Epidermal melanocyte (primary cell): ENCODE data around the gene TEC.
A peak's percentile ranks its signal among the peaks of the same experiment; 100 is the strongest.
"Not testable (repeated sequence)": the region's sequence is repeated elsewhere in the genome, so short reads cannot be mapped to it uniquely, and the experiment has no call there.

Experiments
- DNase-seq: peaks from one replicate; pipeline ENCODE4 v3.0.0; 2011; ENCODE audit warnings: low spot score; ENCODE audit not compliant: insufficient read length

The TEC gene

GRCh38 chr4:48167538-48168263 is 101.9 kb downstream of the TEC start:
- no peak for DNase-seq

DNA sequence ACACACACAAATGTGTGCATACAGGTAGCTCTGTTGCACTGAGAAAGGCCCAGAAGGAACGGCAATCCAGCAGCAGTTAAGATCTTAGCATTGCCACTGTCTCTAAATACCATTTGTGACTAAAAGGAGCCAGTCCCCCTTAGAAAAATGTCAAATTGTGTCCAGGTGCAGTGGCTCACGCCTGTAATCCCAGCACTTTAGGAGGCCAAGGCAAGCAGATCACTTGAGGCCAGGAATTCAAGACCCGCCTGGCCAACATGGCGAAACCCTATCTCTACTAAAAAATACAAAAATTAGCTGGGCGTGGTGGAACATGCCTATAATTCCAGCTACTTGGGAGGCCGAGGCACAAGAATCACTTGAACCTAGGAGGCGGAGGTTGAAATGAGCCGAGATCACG is 105.1 kb downstream of the TEC start:
- DNase-seq = not testable (repeated sequence)

- DNase-seq = no peak
These were observed 105.9 kb downstream of the TEC start for GRCh38 chr4:48163746-48164145.

- no peak for DNase-seq
These were observed 107.5 kb downstream of the TEC start for GRCh38 chr4:48162162-48162561.

GRCh38 chr4:48157271-48157670 is 112.4 kb downstream of the TEC start:
- no peak for DNase-seq

DNA sequence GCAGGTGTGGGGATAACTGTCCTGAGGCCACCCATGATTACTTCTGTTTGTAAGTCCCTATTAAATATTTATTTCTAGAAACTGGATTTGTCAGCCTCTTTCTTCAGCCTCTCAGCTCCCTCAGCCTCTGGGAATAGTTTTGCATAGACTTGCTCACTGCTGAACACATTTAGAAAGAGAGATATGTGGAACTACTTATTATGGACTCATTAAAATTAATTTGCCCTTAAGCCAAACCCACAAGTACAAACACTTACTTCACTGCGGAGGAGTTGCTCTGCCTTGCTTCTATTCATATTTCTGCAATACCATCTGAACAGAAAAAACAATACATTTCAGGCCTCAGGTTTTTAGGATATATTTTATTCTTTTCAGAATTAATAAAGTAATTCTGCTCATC is 113.2 kb downstream of the TEC start:
- no peak for DNase-seq

DNA sequence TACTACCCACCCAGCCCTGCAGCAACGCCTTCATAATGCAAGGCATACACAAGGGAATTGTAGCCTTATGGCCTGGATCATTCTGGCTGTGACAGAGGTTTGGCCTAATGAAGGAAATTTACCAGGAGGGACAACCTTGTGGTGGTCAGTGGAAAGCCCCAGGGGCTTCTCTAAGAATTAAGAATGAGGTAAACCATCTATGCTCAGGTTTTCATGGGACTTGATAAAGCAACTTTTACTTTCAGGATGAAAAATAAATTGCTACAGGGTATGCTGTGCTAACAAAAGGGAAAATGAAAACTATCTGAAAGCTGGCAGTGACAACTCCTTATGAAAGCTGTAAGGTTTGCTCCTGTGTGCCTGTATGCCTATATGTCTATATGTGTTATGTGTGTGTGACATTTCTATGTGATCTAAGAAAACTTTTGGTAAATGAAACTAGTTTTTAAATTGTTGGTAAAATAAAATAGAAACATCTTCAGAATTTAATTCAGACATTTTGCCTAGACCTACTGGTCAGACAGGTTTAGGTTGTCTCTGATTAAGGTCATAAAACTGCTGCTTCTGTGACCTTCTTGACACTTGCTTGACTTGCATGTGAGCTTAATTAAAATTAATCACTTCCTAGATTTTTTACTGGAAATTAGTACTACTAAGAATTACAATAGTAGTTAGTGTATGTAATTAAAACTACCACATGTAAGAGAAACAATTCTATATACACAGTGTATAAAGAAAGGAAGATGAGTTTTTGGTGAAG is 115.7 kb downstream of the TEC start:
- DNase-seq = no peak

- DNase-seq = no peak
These were observed 117.4 kb downstream of the TEC start for GRCh38 chr4:48152259-48152658.

DNA sequence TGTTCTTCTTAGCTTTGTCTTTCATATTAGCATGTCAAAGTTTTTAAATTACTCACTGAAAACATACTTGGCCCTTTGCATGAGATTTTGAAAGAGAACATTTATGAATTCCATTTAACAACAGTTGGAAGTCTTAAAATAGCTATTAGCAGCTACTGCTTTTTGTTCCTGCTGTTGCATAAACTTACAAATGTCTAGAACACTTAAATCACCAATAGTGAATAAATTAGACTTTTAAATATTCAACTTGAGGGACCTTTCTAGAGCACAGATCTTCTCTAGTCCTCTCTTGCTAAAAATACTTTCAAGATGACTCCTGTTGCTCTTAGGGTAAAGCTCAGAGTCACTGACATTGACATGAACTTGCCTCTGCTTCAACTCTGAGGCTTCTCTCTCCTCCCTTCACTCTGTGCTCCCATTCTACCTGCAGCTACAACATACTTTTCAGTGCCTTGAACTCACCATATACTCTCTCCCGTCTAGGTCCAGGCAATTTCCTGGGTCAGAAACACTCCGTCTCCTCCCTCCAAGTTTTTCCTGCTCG is 119.7 kb downstream of the TEC start:
- no peak for DNase-seq

DNA sequence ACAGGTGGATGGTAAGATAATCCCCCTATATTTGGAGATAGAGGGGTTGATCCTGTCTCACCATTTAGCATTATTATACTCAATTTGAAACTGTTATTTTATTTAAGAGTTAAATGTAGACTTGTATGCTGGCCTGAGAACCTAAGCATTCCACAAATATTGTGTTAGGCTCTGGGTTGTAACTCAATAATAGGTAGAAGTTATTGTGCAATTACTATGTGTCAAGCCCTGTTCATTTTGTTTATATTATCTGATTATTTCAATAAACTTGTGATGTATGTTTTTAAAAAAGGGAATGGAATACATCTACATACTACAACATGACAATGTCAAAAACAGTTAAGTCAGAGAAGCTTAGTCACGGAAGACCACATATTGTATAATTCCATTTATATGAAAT is 122.0 kb downstream of the TEC start:
- no peak for DNase-seq

GRCh38 chr4:48141048-48141447 is 128.6 kb downstream of the TEC start:
- DNase-seq = peak; percentile 30

- DNase-seq = peak; percentile 22
These were observed 129.9 kb downstream of the TEC start for GRCh38 chr4:48139691-48140090.

DNA sequence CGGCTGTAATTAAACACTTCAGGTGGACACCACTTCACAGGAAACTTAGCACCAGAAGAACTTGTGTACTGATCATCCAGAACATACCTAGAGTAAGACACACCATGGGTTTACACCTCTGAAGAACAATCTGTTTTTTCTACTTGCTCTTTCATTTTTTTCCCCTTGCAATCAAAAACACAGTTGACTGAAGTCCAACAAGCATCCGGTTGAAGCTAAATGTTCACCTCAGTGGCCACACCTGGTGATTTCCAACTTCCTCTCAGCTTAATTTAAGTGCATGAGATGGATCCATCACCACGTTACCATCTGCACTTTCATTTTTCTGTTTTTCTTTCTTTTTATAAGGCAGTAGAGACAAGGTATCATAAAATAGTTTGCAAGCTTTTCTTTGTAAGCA is 130.7 kb downstream of the TEC start:
- no peak for DNase-seq

DNA sequence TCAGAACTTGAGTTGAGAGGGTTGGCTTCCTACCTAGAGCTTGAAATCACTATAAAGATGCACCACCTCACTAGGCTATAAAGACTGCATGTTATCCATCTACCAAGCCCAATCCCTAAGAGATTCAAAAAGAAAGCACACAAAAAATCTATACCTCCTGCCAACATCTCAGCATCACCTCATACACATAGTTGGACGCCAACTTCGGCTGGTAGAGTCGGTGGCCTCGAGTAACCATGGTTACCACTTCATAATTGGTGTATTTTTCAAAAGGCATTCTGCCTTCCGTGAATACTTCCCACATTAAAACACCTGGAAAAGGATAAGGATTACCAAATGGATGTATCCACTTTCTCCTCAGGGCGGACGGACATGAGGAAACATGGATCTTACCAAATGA is 131.1 kb downstream of the TEC start:
- DNase-seq = no peak

- no peak for DNase-seq
These were observed 131.8 kb downstream of the TEC start for GRCh38 chr4:48137846-48138245.

- DNase-seq = no peak
These were observed 135.6 kb downstream of the TEC start, which contains the start of gene TXK for GRCh38 chr4:48134081-48134480. Gene TXK, minus strand, starts transcription at chr4:48134250. Its CDS starts 80 bp downstream, at chr4:48134170.

DNA sequence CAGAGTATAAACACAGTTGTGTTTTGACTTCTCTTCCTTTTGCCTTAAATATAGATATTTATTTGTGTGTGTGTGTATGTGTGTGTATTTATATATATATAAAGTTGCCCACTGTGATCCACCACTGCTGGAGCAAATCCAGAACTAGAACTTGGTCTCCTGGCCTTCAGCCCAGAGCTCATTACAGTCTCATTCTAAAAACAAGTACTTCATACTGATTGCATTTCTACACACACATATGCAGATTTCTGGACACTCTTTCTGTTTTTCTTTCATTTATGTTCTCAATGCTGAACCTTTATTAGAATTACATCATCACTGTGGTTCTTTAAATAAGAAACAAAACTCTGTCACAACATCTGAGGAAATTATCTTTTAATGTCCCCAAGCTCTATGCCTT is 136.0 kb downstream of the TEC start:
- no peak for DNase-seq

- DNase-seq = no peak
These were observed 137.9 kb downstream of the TEC start for GRCh38 chr4:48131736-48132135.

- DNase-seq = no peak
These were observed 139.5 kb downstream of the TEC start for GRCh38 chr4:48130100-48130499.

- DNase-seq = no peak
These were observed 140.2 kb downstream of the TEC start for GRCh38 chr4:48129307-48130014.

DNA sequence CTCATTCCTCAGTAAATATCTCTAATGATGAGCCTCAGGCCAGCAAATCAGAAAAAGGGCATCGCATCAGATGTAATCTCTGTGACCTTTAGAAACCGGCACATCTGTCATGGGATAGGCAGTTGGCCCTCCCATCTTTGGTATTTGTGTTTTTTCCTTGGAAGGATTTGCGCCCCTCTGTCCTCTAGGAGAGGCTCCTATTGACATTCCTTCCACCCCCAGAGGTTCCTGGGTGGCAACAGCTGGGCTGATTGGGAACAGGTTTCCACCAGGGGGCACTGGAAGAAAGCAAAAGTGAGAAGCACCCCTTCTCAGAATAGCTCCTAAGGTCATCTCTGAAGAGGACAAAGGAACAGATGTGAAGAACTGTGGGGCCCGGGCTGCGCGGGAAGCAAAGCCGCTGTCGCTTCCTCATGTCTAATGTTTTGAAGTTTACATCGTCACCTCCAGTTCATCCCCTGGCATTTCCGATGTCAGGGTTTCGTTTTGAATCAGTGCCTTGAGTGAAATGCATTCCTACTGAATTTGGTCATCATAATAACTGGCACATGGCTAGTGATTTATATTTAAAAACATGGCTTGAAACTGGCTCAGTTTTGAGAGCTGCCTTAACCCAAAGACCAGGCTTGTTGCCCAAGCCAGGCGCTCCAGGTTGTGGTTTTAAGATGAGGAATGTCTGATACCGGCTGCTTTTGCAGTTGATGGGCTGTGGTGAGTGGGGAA is 141.8 kb downstream of the TEC start:
- DNase-seq = peak; percentile 26
